Stimulated activated CD4-positive, alpha-beta T cell treated with anti-CD3 and anti-CD28 coated beads, Interleukin-2, amount 100 ng/mL, for 48 hours (primary cell): ENCODE results near the gene UQCRH.
"Not testable (repeated sequence)": the region's sequence is repeated elsewhere in the genome, so short reads cannot be mapped to it uniquely, and the experiment has no call there.

Experiments used
- DNase-seq, 2 donors: peaks; one replicate each; pipeline ENCODE4 v3.0.0-alpha.2; 2020

UQCRH gene

GRCh38 chr1:46300673-46301405, 2.7 kb upstream of the UQCRH start:
- DNase-seq = no peak

GRCh38 chr1:46301406-46301807, 2.1 kb upstream of the UQCRH start:
- no peak for DNase-seq

GRCh38 chr1:46301808-46302640, 1.5 kb upstream of the UQCRH start:
- peak; percentile 41 to 46 for DNase-seq

- no peak for DNase-seq
Measured at GRCh38 chr1:46302641-46303037, 859 bp upstream of the UQCRH start.

- DNase-seq = no peak
Measured at GRCh38 chr1:46303872-46304326, 401 bp downstream of the UQCRH start.

GRCh38 chr1:46306159-46306530, 2.6 kb downstream of the UQCRH start:
- no peak for DNase-seq

- DNase-seq = no peak
Measured at GRCh38 chr1:46309401-46310159, 6.1 kb downstream of the UQCRH start.

GRCh38 chr1:46310321-46310720, 6.8 kb downstream of the UQCRH start:
- no peak for DNase-seq

- DNase-seq = no peak
Measured at GRCh38 chr1:46315669-46316403, 12.3 kb downstream of the UQCRH start.

- no peak for DNase-seq
Measured at GRCh38 chr1:46317323-46317722, 13.8 kb downstream of the UQCRH start.

- DNase-seq = not testable (repeated sequence)
Measured at GRCh38 chr1:46319301-46319700, 15.8 kb downstream of the UQCRH start.

GRCh38 chr1:46319960-46320914, 16.7 kb downstream of the UQCRH start:
- DNase-seq = not testable (repeated sequence)

GRCh38 chr1:46322191-46322590, 18.7 kb downstream of the UQCRH start:
- not testable (repeated sequence) for DNase-seq

GRCh38 chr1:46325285-46326076, 22.0 kb downstream of the UQCRH start:
- not testable (repeated sequence) for DNase-seq

GRCh38 chr1:46328182-46328581, 24.7 kb downstream of the UQCRH start:
- DNase-seq = not testable (repeated sequence)

- not testable (repeated sequence) for DNase-seq
Measured at GRCh38 chr1:46329807-46330206, 26.3 kb downstream of the UQCRH start.

GRCh38 chr1:46330381-46330780, 26.9 kb downstream of the UQCRH start:
- not testable (repeated sequence) for DNase-seq

- not testable (repeated sequence) for DNase-seq
Measured at GRCh38 chr1:46331786-46332540, 28.5 kb downstream of the UQCRH start.

- DNase-seq = no peak
Measured at GRCh38 chr1:46333300-46334029, 30.0 kb downstream of the UQCRH start.
